HepG2 (cell line): Measurements from ENCODE around the gene ABCG8. TPM values are rescaled to one million over a fixed set of nuclear protein-coding genes. Genes with fewer than 3 reads are reported as not detected.

ENCODE experiments used
- ATRX ChIP-seq: sonication (generic); formaldehyde crosslinking; IDR thresholded peaks from 2 replicates; pipeline ENCODE4 v1.4.0; 2020; ENCODE audit warnings: missing genetic modification reagents, borderline replicate concordance
- HOXA3 ChIP-seq: sonication (generic); formaldehyde crosslinking; IDR thresholded peaks from 2 replicates; pipeline ENCODE4 v1.5.0; 2020; ENCODE audit warnings: missing genetic modification reagents
- HOXA7 ChIP-seq: sonication (generic); formaldehyde crosslinking; IDR thresholded peaks from 2 replicates; pipeline ENCODE4 v1.8.1; 2022; ENCODE audit warnings: mild to moderate bottlenecking, missing genetic modification reagents, moderate library complexity
- HOXD1 ChIP-seq: sonication (generic); formaldehyde crosslinking; IDR thresholded peaks from 2 replicates; pipeline ENCODE4 v1.5.0; 2020; ENCODE audit warnings: missing genetic modification reagents
- IKZF1 ChIP-seq: fragments of 450-650 bp; IDR thresholded peaks from 2 replicates; pipeline ENCODE4 v1.7.1; 2016
- JUN ChIP-seq: sonication (generic); formaldehyde crosslinking; IDR thresholded peaks from 2 replicates; pipeline ENCODE4 v1.4.0; 2020; ENCODE audit warnings: mild to moderate bottlenecking, missing genetic modification reagents
- KAT2B ChIP-seq: fragments of 150-350 bp; IDR thresholded peaks from 2 replicates; pipeline ENCODE4 v1.6.1; 2014; ENCODE audit warnings: low read depth, low read length, borderline replicate concordance
- MEF2D ChIP-seq: sonication (generic); formaldehyde crosslinking; IDR thresholded peaks from 2 replicates; pipeline ENCODE4 v1.5.1; 2020; ENCODE audit warnings: mild to moderate bottlenecking, missing genetic modification reagents
- MYNN ChIP-seq: sonication (generic); formaldehyde crosslinking; IDR thresholded peaks from 2 replicates; pipeline ENCODE4 v1.4.0; 2020; ENCODE audit warnings: mild to moderate bottlenecking, low read depth, missing genetic modification reagents
- PRDM15 ChIP-seq: sonication (generic); formaldehyde crosslinking; IDR thresholded peaks from 2 replicates; pipeline ENCODE4 v1.4.0; 2020; ENCODE audit warnings: missing genetic modification reagents
- SMAD9 ChIP-seq: sonication (generic); formaldehyde crosslinking; IDR thresholded peaks from 2 replicates; pipeline ENCODE4 v1.5.1; 2020; ENCODE audit warnings: mild to moderate bottlenecking, missing genetic modification reagents
- SNAI1 ChIP-seq: sonication (generic); formaldehyde crosslinking; IDR thresholded peaks from 2 replicates; pipeline ENCODE4 v1.5.0; 2020; ENCODE audit warnings: mild to moderate bottlenecking, missing genetic modification reagents, borderline replicate concordance
- STAT5B ChIP-seq: sonication (generic); formaldehyde crosslinking; IDR thresholded peaks from 2 replicates; pipeline ENCODE4 v1.4.0; 2020; ENCODE audit warnings: missing genetic modification reagents
- TAF15 ChIP-seq: fragments of 200-400 bp; formaldehyde crosslinking; IDR thresholded peaks from one replicate; pipeline ENCODE4 v1.6.1; 2018; ENCODE audit warnings: mild to moderate bottlenecking, low read depth, low read length; ENCODE audit not compliant: poor library complexity, severe bottlenecking
- ZFY ChIP-seq: sonication (generic); formaldehyde crosslinking; IDR thresholded peaks from 2 replicates; pipeline ENCODE4 v1.4.0; 2020; ENCODE audit warnings: missing genetic modification reagents
- ZFYVE20 ChIP-seq: sonication (generic); formaldehyde crosslinking; IDR thresholded peaks from 2 replicates; pipeline ENCODE4 v1.8.0; 2023; ENCODE audit warnings: low read depth, mild to moderate bottlenecking, moderate library complexity, missing genetic modification reagents, borderline replicate concordance
- ZNF44 ChIP-seq: sonication (generic); formaldehyde crosslinking; IDR thresholded peaks from 2 replicates; pipeline ENCODE4 v1.5.1; 2020; ENCODE audit warnings: mild to moderate bottlenecking, missing genetic modification reagents
- ZNF576 ChIP-seq: sonication (generic); formaldehyde crosslinking; IDR thresholded peaks from 2 replicates; pipeline ENCODE4 v1.4.0; 2020; ENCODE audit warnings: mild to moderate bottlenecking, missing genetic modification reagents
- ZNF615 ChIP-seq: sonication (generic); formaldehyde crosslinking; IDR thresholded peaks from 2 replicates; pipeline ENCODE4 v1.5.0; 2020; ENCODE audit warnings: mild to moderate bottlenecking, missing genetic modification reagents, borderline replicate concordance
- ZNF724P ChIP-seq: sonication (generic); formaldehyde crosslinking; IDR thresholded peaks from 2 replicates; pipeline ENCODE4 v1.8.0; 2022; ENCODE audit warnings: missing genetic modification reagents, borderline replicate concordance
- ZNF746 ChIP-seq: sonication (generic); formaldehyde crosslinking; IDR thresholded peaks from 2 replicates; pipeline ENCODE4 v1.8.0; 2022; ENCODE audit warnings: mild to moderate bottlenecking, missing genetic modification reagents
- polyA plus RNA-seq, 8 experiments: library from polyadenylated mRNA; depleted of rRNA in 3 of 8; stranded (reverse) in 7 of 8; unstranded in 1 of 8; fragments of >200 nt; fragmentation: Illumina TruSeq in 4 of 8; extraction: Trizol in 4 of 8; gene quantifications; 2 replicates each; pipeline versions ENCODE4 v1.2.1 to v1.2.3, GENCODE V29; 2011 to 2016; ENCODE audit warnings: low read depth in 4 of 8, missing spikeins in 1 of 8, mixed read lengths in 1 of 8; ENCODE audit not compliant: insufficient read depth in 1 of 8
- total RNA-seq, 5 experiments: library from RNA; depleted of rRNA; stranded (reverse); fragments of >200 nt; fragmentation: Illumina TruSeq; extraction: Trizol; gene quantifications; 2 replicates each; pipeline ENCODE4 v1.2.3, GENCODE V29; 2016; ENCODE audit warnings: low read depth in 1 of 5
- TF ChIP-seq, protein P1 (sequence below): sonication (generic); formaldehyde crosslinking; IDR thresholded peaks from 2 replicates; pipeline ENCODE4 v1.4.0; 2020; ENCODE audit warnings: missing genetic modification reagents, mild to moderate bottlenecking, borderline replicate concordance
- TF ChIP-seq, protein P2 (sequence below): sonication (generic); formaldehyde crosslinking; IDR thresholded peaks from 2 replicates; pipeline ENCODE4 v1.4.0; 2020; ENCODE audit warnings: missing genetic modification reagents

Gene ABCG8
- total and polyA plus RNA-seq, 2 of the 13 experiments (the other 11 are each of a cell fraction or from before 2014, with no cell fraction given) = 8.1 to 8.8 TPM

GRCh38 chr2:43877782-43878464 lies 39.2 kb downstream of the ABCG8 start (continued):
- TF ChIP-seq, protein P1, sequence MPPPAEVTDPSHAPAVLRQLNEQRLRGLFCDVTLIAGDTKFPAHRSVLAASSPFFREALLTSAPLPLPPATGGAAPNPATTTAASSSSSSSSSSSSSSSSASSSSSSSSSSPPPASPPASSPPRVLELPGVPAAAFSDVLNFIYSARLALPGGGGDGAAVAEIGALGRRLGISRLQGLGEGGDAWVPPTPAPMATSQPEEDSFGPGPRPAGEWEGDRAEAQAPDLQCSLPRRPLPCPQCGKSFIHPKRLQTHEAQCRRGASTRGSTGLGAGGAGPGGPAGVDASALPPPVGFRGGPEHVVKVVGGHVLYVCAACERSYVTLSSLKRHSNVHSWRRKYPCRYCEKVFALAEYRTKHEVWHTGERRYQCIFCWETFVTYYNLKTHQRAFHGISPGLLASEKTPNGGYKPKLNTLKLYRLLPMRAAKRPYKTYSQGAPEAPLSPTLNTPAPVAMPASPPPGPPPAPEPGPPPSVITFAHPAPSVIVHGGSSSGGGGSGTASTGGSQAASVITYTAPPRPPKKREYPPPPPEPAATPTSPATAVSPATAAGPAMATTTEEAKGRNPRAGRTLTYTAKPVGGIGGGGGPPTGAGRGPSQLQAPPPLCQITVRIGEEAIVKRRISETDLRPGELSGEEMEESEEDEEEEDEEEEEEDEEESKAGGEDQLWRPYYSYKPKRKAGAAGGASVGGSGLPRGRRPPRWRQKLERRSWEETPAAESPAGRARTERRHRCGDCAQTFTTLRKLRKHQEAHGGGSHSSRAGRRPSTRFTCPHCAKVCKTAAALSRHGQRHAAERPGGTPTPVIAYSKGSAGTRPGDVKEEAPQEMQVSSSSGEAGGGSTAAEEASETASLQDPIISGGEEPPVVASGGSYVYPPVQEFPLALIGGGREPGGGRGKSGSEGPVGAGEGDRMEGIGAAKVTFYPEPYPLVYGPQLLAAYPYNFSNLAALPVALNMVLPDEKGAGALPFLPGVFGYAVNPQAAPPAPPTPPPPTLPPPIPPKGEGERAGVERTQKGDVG (CRISPR knock-in tag) = no peak
- TF ChIP-seq ZNF44 (CRISPR knock-in tag) (no peak), ZNF615 (CRISPR knock-in tag) (no peak), HOXA7 (CRISPR knock-in tag) (no peak), KAT2B (no peak), TAF15 (no peak), MEF2D (CRISPR knock-in tag) (no peak), SMAD9 (no peak), MYNN (CRISPR knock-in tag) (no peak), ZFY (CRISPR knock-in tag) (no peak), ZNF576 (peak; percentile 39; the same call in 1 of the 2 replicates), JUN (CRISPR knock-in tag) (no peak), SNAI1 (no peak), IKZF1 (no peak), HOXD1 (CRISPR knock-in tag) (no peak), PRDM15 (CRISPR knock-in tag) (no peak), ZNF746 (CRISPR knock-in tag) (no peak), ZFYVE20 (CRISPR knock-in tag) (no peak), ZNF724P (CRISPR knock-in tag) (no peak), ATRX (no peak), HOXA3 (peak; percentile 38; the same call in 1 of the 2 replicates), STAT5B (CRISPR knock-in tag) (no peak)
- TF ChIP-seq, protein P2, sequence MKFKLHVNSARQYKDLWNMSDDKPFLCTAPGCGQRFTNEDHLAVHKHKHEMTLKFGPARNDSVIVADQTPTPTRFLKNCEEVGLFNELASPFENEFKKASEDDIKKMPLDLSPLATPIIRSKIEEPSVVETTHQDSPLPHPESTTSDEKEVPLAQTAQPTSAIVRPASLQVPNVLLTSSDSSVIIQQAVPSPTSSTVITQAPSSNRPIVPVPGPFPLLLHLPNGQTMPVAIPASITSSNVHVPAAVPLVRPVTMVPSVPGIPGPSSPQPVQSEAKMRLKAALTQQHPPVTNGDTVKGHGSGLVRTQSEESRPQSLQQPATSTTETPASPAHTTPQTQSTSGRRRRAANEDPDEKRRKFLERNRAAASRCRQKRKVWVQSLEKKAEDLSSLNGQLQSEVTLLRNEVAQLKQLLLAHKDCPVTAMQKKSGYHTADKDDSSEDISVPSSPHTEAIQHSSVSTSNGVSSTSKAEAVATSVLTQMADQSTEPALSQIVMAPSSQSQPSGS (CRISPR knock-in tag) = no peak
